K562 (cell line): ENCODE data around the gene SECISBP2.

Experiments used
- CTCF ChIP-seq, 3 experiments: IDR thresholded peaks in 2 of 3; conservative IDR thresholded peaks in 1 of 3; 2 replicates each; pipeline ENCODE4 v1.5.1; 2011 to 2012; ENCODE audit warnings: low read length in 3 of 3, mild to moderate bottlenecking in 3 of 3, control low read depth in 2 of 3, improper control_type of control experiment in 1 of 3, inconsistent platforms in 1 of 3, low read depth in 1 of 3, mixed read lengths in 1 of 3, moderate library complexity in 1 of 3; ENCODE audit not compliant: insufficient read depth in 2 of 3
- KLF1 ChIP-seq: fragments of 450-650 bp; IDR thresholded peaks from 2 replicates; pipeline ENCODE4 v1.6.1; 2016; ENCODE audit warnings: missing genetic modification characterization, missing compliant biosample characterization
- NFYB ChIP-seq: IDR thresholded peaks from 2 replicates; pipeline ENCODE4 v1.6.1; 2011; ENCODE audit warnings: mild to moderate bottlenecking, moderate library complexity; ENCODE audit not compliant: insufficient read length; ENCODE audit errors: extremely low read depth
- NR1H2 ChIP-seq: sonication (generic); formaldehyde crosslinking; IDR thresholded peaks from 2 replicates; pipeline ENCODE4 v1.4.0; 2020; ENCODE audit warnings: mild to moderate bottlenecking, missing genetic modification reagents
- POU5F1 ChIP-seq: fragments of 150-350 bp; IDR thresholded peaks from 2 replicates; pipeline ENCODE4 v1.6.1; 2014; ENCODE audit warnings: borderline replicate concordance, low read length, low read depth, mild to moderate bottlenecking; ENCODE audit not compliant: partially characterized antibody
- RCOR1 ChIP-seq, 2 experiments: IDR thresholded peaks; 2 replicates each; pipeline ENCODE4 v1.6.1; 2012; ENCODE audit warnings: low read depth in 2 of 2, low read length in 2 of 2, borderline replicate concordance in 1 of 2, improper control_type of control experiment in 1 of 2
- RFX5 ChIP-seq: IDR thresholded peaks from 2 replicates; pipeline ENCODE4 v1.6.1; 2011; ENCODE audit warnings: low read depth, mild to moderate bottlenecking, improper control_type of control experiment, low read length
- SIN3A ChIP-seq, 2 experiments: fragments of 150-350 bp in 1 of 2; IDR thresholded peaks; 2 replicates each; pipeline ENCODE4 v1.6.1; 2011 to 2016; ENCODE audit warnings: borderline replicate concordance in 2 of 2, low read depth in 2 of 2, low read length in 2 of 2, mild to moderate bottlenecking in 2 of 2, moderate library complexity in 2 of 2; ENCODE audit not compliant: control insufficient read depth in 1 of 2
- SRSF9 ChIP-seq: fragments of 200-400 bp; formaldehyde crosslinking; IDR thresholded peaks from 2 replicates; pipeline ENCODE4 v1.6.1; 2017; ENCODE audit warnings: low read depth, low read length, borderline replicate concordance

- TF ChIP-seq SIN3A (IDR thresholded peaks at IDR 0.05; ENCODE audit: borderline replicate concordance in 2 of 2, control insufficient read depth in 1 of 2, low read depth in 2 of 2, low read length in 2 of 2) (no peak), CTCF (IDR thresholded peaks at IDR 0.05 in 2 of 3, conservative IDR thresholded peaks at IDR 0.05 in 1 of 3; ENCODE audit: insufficient read depth in 2 of 3, low read depth in 1 of 3, low read length in 3 of 3) (no peak), SRSF9 (no peak), RCOR1 (IDR thresholded peaks at IDR 0.05; ENCODE audit: borderline replicate concordance in 1 of 2, low read depth in 2 of 2, low read length in 2 of 2) (no peak), NFYB (no peak), RFX5 (no peak), NR1H2 (no peak), POU5F1 (no peak), KLF1 (no peak)
These were observed 46.6 kb downstream of the SECISBP2 start for GRCh38 chr9:89364666-89365531.
